NT2/D1 (cell line): ENCODE measurements around the gene EVX1.

ENCODE experiments used
- DNase-seq: peaks from one replicate; pipeline ENCODE4 v3.0.0-alpha.2; 2011; ENCODE audit warnings: low read depth, low spot score
- H3K27me3 ChIP-seq: 2 replicates; pipeline ENCODE4 v1.6.0; 2011; ENCODE audit warnings: mild to moderate bottlenecking; ENCODE audit not compliant: insufficient read length, insufficient read depth
- H3K36me3 ChIP-seq: 2 replicates; pipeline ENCODE4 v1.6.1; 2011; ENCODE audit warnings: mild to moderate bottlenecking, low read length, mixed read lengths; ENCODE audit not compliant: insufficient read depth, insufficient read length
- H3K4me1 ChIP-seq: 2 replicates; pipeline ENCODE4 v1.5.1; 2011; ENCODE audit not compliant: insufficient read depth, insufficient read length
- H3K4me3 ChIP-seq: 2 replicates; pipeline ENCODE4 v1.5.1; 2011; ENCODE audit warnings: low read depth; ENCODE audit not compliant: insufficient read length
- H3K9ac ChIP-seq: 2 replicates; pipeline ENCODE4 v1.6.0; 2011; ENCODE audit warnings: low read depth; ENCODE audit not compliant: insufficient read length
- H3K9me3 ChIP-seq: 2 replicates; pipeline ENCODE4 v1.5.1; 2011; ENCODE audit warnings: mild to moderate bottlenecking, low read length; ENCODE audit not compliant: insufficient read depth
- SUZ12 ChIP-seq: IDR thresholded peaks from 2 replicates; pipeline ENCODE4 v1.6.1; 2011; ENCODE audit not compliant: insufficient read length, insufficient read depth; ENCODE audit errors: extremely low read depth
- YY1 ChIP-seq: IDR thresholded peaks from 2 replicates; pipeline ENCODE4 v1.6.1; 2011; ENCODE audit not compliant: insufficient read length, insufficient read depth
- ZNF274 ChIP-seq: IDR thresholded peaks from 2 replicates; pipeline ENCODE4 v1.6.1; 2011; ENCODE audit warnings: mild to moderate bottlenecking, low read depth, low read length

The EVX1 gene

GRCh38 chr7:27207348-27207985, 35.1 kb upstream of the EVX1 start:
- Histone ChIP-seq H3K36me3 (no peaks in the 10 kb centered on the region), H3K9me3 (no peaks in the 10 kb centered on the region), H3K4me3 (no peak overlapping the region), H3K27me3 (peaks cover 99% of the 10 kb centered on the region), H3K4me1 (peaks cover 7% of the 10 kb centered on the region), H3K9ac (no peak overlapping the region)
- no peak for DNase-seq
- TF ChIP-seq ZNF274: no peak
- no peak for TF ChIP-seq SUZ12
- no peak for TF ChIP-seq YY1

- Histone ChIP-seq H3K27me3 (peaks cover 90% of the 10 kb centered on the region), H3K36me3 (no peaks in the 10 kb centered on the region), H3K9ac (no peak overlapping the region), H3K4me1 (peaks cover 13% of the 10 kb centered on the region), H3K4me3 (no peak overlapping the region), H3K9me3 (no peaks in the 10 kb centered on the region)
- DNase-seq: no peak
- TF ChIP-seq YY1 (no peak), ZNF274 (no peak), SUZ12 (no peak)
Measured at GRCh38 chr7:27208998-27209397, 33.6 kb upstream of the EVX1 start.

- TF ChIP-seq YY1: no peak
- TF ChIP-seq SUZ12: peak; percentile 24
- no peaks in the 10 kb centered on the region for H3K36me3 ChIP-seq
- H3K4me3 ChIP-seq: no peak overlapping the region
- DNase-seq: no peak
- H3K9me3 ChIP-seq: no peaks in the 10 kb centered on the region
- peaks cover 13% of the 10 kb centered on the region for H3K4me1 ChIP-seq
- no peak overlapping the region for H3K9ac ChIP-seq
- peaks cover 80% of the 10 kb centered on the region for H3K27me3 ChIP-seq
Measured at GRCh38 chr7:27209933-27210440, 32.6 kb upstream of the EVX1 start.

DNA sequence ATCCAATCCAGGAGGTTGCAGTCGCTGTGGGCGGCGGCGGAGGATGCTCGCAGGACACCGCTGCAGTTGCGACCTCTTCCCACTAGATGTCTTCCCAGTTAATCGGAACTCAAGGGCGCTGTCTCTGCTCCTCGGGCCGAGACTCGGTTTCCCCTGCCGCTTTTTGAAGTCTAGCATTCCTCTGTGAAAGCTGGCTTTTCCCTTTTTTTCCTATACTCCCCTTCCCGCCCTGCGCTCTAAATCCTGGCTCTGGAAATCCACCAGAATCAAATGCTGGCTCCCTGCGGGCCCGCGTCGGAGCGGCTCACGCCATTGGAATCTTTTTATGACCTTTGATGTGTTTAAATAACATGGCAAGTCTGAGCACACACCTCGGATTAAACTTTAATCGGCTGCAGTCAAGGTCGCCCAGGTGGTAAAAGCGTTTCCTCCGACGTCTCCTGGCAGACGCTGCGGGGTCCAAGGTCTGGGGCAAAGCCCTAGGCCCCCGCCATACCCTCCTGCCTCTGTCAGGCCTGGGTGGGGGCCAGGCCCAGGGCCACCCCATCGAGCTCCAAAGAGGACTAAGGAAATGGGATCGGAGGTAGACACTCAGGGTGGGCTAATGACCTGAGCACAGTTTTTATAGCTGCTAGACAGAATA, 32.0 kb upstream of the EVX1 start:
- TF ChIP-seq YY1 (no peak), SUZ12 (peak; percentile 8)
- H3K9me3 ChIP-seq: no peaks in the 10 kb centered on the region
- no peak overlapping the region for H3K9ac ChIP-seq
- DNase-seq: no peak
- H3K36me3 ChIP-seq: no peaks in the 10 kb centered on the region
- H3K4me3 ChIP-seq: no peak overlapping the region
- peaks cover 77% of the 10 kb centered on the region for H3K27me3 ChIP-seq
- peaks cover 10% of the 10 kb centered on the region for H3K4me1 ChIP-seq

DNA sequence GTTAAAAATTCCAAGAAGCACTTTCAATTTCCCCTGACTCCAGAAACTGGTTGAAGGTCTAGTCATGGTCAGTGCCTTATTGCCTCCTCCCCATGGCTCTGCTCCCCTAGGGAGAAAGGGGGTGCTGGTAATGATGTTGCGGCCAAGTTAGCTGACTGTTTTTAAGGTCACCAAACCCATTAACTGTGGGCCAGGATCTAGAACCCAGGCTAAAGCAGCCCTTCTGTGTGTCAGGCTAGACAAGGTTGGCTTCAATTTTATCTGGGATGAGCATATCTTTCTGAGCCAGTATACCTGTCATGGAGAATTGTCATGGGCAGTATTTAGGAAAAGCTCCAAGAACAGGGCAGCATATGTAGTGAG, 31.5 kb upstream of the EVX1 start:
- TF ChIP-seq SUZ12 (no peak), YY1 (no peak), ZNF274 (no peak)
- Histone ChIP-seq H3K9me3 (no peaks in the 10 kb centered on the region), H3K36me3 (no peaks in the 10 kb centered on the region), H3K4me1 (peaks cover 7% of the 10 kb centered on the region), H3K4me3 (no peak overlapping the region), H3K9ac (no peak overlapping the region), H3K27me3 (peaks cover 77% of the 10 kb centered on the region)
- no peak for DNase-seq

GRCh38 chr7:27211764-27212204, 30.8 kb upstream of the EVX1 start:
- Histone ChIP-seq H3K4me1 (peaks cover 8% of the 10 kb centered on the region), H3K9ac (no peak overlapping the region), H3K36me3 (no peaks in the 10 kb centered on the region), H3K27me3 (peaks cover 77% of the 10 kb centered on the region), H3K4me3 (no peak overlapping the region), H3K9me3 (no peaks in the 10 kb centered on the region)
- no peak for TF ChIP-seq SUZ12
- no peak for TF ChIP-seq YY1
- TF ChIP-seq ZNF274: no peak
- no peak for DNase-seq

GRCh38 chr7:27212497-27213432, 29.8 kb upstream of the EVX1 start:
- no peak for DNase-seq
- no peaks in the 10 kb centered on the region for H3K36me3 ChIP-seq
- H3K4me1 ChIP-seq: peaks cover 8% of the 10 kb centered on the region
- no peak overlapping the region for H3K9ac ChIP-seq
- TF ChIP-seq ZNF274 (no peak), YY1 (no peak), SUZ12 (no peak)
- H3K9me3 ChIP-seq: no peaks in the 10 kb centered on the region
- peaks cover 74% of the 10 kb centered on the region for H3K27me3 ChIP-seq
- no peak overlapping the region for H3K4me3 ChIP-seq
